GM12801 (cell line): ENCODE data around the gene LGI1.

Experiments
- CTCF ChIP-seq: IDR thresholded peaks from one replicate; pipeline ENCODE4 v1.5.1; 2011; ENCODE audit warnings: control low read depth; ENCODE audit not compliant: insufficient read length; ENCODE audit errors: extremely low read depth

The LGI1 gene

GRCh38 chr10:93841961-93842360 is 84.2 kb downstream of the LGI1 start:
- no peak for TF ChIP-seq CTCF

DNA sequence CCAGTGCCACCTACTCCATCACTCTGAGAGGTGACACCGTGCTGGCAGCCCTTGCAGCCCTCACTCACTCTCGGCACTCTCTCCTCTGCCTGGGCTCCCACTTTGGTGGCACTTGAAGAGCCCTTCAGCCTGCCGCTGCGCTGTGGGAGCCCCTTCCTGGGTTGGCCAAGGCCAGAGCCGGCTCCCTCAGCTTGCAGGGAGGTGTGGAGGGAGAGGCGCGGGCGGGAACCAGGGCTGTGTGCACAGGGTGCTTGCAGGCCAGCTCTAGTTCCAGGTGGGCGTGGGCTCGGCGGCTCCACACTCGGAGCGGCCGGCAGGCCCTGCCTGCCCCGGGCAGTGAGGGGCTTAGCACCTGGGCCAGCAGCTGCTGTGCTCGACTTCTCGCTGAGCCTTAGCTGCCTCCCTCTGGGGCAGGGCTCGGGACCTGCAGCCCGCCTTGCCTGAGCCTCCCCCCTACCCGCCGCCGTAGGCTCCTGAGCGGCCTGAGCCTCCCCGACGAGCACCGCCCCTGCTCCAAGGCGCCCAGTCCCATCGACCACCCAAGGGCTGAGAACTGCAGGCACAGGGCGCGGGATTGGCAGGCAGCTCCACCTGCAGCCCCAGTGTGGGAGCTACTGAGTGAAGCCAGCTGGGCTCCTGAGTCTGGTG is 87.4 kb downstream of the LGI1 start:
- TF ChIP-seq CTCF = no peak
